GM12874 (cell line): ENCODE data around the gene GTF3C4.

Experiments used
- CTCF ChIP-seq: IDR thresholded peaks from 2 replicates; pipeline ENCODE4 v1.5.1; 2011; ENCODE audit warnings: low read depth, mild to moderate bottlenecking, control low read depth, low read length, moderate library complexity; ENCODE audit not compliant: insufficient read depth

Gene GTF3C4

GRCh38 chr9:132697230-132697629 lies 27.0 kb downstream of the GTF3C4 start:
- no peak for TF ChIP-seq CTCF

- TF ChIP-seq CTCF, result no peak
These were observed 28.7 kb downstream of the GTF3C4 start for GRCh38 chr9:132698989-132699388.

- no peak for TF ChIP-seq CTCF
These were observed 29.7 kb downstream of the GTF3C4 start for GRCh38 chr9:132699956-132700355.

- no peak for TF ChIP-seq CTCF
These were observed 32.0 kb downstream of the GTF3C4 start for GRCh38 chr9:132702254-132702653.

GRCh38 chr9:132703336-132703735 lies 33.1 kb downstream of the GTF3C4 start:
- no peak for TF ChIP-seq CTCF

GRCh38 chr9:132708239-132708638 lies 38.0 kb downstream of the GTF3C4 start:
- TF ChIP-seq CTCF, result no peak

- no peak for TF ChIP-seq CTCF
These were observed 38.6 kb downstream of the GTF3C4 start for GRCh38 chr9:132708769-132709430.
